Activated CD4-positive, alpha-beta T cell treated with anti-CD3 and anti-CD28 coated beads, Interleukin-2, amount 50 U/mL, for 24 hours (primary cell): ENCODE measurements around the gene VIL1.

Source experiments
- DNase-seq, 2 donors: peaks; one replicate each; pipeline ENCODE4 v3.0.0-alpha.2; 2020; ENCODE audit warnings: low read depth in 1 of 2, low spot score in 1 of 2

Gene VIL1

GRCh38 chr2:218418717-218419458, at the start of gene VIL1:
Gene VIL1 (plus strand): TSS chr2:218419123. CDS start chr2:218423779, 4,656 bp downstream.
- no peak for DNase-seq

DNA sequence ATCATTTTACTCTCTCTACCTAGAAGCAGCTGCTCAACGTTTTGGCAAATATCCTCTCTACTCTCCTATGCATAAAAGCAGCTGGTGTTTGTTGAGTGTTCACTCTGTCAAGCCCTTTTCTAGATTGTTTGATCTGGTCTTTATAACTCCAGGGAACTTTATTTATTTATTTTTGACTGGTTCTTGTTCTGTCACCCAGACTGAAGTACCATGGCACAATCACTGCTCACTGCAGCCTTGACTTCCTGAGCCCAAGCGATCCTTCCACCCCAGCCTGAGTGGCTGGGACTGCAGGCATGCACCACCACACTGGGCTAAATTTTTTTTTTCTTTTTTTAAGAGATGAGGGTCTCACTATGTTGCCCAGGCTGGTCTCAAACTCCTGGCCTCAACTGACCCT, 49.6 kb upstream of the VIL1 start:
- no peak for DNase-seq

GRCh38 chr2:218370410-218371063, 48.4 kb upstream of the VIL1 start:
- no peak for DNase-seq

- DNase-seq = no peak
Measured at GRCh38 chr2:218371983-218372350, 47.0 kb upstream of the VIL1 start.

- DNase-seq = no peak
Measured at GRCh38 chr2:218374795-218375194, 44.1 kb upstream of the VIL1 start.

- DNase-seq = no peak
Measured at GRCh38 chr2:218375212-218375611, 43.7 kb upstream of the VIL1 start.

GRCh38 chr2:218378053-218378452, 40.9 kb upstream of the VIL1 start:
- DNase-seq = no peak

GRCh38 chr2:218381916-218382366, 37.0 kb upstream of the VIL1 start, which contains the start of gene SLC11A1:
Gene SLC11A1 (plus strand): TSS chr2:218382273. CDS start chr2:218382369, 96 bp downstream.
- no peak for DNase-seq

GRCh38 chr2:218382785-218383184, 36.1 kb upstream of the VIL1 start:
- DNase-seq = no peak

DNA sequence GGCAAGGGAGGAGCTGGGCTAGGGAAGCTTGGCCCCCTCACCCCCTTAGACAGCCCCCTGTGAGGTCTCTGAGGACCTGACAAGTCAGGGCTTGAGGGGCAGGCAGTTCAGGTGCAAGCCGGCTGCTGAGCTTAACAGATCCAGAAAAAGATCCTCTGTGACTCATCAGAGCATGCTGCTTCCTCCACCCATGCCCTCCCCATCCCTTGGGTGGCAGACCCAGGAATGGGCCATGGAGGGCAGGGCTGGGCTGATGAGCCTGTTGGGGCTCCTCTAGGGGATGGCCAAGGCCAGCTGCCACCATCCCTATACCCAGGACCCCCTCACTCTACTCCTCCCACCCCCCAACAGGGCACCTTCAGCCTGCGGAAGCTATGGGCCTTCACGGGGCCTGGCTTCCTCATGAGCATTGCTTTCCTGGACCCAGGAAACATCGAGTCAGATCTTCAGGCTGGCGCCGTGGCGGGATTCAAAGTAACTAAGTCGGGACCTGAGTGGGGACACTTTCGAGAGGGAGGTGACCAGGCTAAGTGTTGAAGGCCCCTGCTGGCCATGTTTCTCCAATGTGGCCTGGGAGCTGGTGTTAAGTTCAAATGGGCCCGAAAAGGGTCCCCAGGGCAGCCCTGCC, 34.9 kb upstream of the VIL1 start:
- no peak for DNase-seq

DNA sequence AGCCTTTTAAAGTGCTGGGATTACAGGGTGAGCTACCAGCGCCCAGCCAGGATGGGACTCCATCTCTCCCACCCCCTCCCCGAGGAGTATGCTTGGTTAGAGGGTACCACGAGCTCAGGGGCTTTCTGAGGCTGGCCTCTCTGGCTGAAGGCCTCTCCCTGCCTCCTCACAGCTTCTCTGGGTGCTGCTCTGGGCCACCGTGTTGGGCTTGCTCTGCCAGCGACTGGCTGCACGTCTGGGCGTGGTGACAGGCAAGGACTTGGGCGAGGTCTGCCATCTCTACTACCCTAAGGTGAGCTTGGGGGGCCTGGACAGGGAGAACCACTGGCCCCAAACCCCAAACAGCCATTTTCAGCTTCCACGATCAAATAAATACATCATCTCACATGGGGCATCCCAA, 33.9 kb upstream of the VIL1 start:
- no peak for DNase-seq

DNA sequence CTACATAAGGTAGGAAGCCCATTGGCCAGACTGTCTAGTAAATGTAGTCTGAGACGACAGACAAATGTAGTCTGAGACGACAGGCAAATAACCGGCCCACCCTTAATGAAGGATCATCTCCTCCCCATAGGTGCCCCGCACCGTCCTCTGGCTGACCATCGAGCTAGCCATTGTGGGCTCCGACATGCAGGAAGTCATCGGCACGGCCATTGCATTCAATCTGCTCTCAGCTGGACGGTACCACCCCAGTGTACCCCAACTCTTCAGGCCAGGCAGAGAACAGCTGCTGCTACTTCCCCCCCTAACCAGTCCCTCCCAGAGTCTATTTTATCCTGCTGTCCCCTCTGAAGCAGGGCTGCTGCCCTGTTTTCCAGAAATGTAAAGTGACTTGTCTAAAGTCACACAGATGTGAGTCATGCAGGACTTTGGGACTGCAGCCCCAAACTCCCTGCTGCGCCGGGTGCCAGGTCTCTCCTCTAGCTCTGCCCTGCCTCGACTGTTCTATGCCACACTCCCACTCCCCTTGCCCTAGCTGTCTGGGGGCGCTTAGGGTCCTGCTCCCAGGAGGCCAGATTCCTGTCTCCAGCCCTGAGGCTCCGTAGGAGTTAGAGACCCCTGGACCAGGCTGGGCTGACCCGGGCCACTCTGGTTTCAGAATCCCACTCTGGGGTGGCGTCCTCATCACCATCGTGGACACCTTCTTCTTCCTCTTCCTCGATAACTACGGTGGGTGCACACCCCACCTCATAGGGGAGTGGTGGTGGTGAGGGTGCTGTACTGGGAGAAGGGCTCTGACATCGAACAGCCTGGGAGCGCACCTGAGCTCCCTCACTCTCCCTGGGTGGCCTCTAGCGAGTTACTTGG, 32.2 kb upstream of the VIL1 start:
- no peak for DNase-seq

DNA sequence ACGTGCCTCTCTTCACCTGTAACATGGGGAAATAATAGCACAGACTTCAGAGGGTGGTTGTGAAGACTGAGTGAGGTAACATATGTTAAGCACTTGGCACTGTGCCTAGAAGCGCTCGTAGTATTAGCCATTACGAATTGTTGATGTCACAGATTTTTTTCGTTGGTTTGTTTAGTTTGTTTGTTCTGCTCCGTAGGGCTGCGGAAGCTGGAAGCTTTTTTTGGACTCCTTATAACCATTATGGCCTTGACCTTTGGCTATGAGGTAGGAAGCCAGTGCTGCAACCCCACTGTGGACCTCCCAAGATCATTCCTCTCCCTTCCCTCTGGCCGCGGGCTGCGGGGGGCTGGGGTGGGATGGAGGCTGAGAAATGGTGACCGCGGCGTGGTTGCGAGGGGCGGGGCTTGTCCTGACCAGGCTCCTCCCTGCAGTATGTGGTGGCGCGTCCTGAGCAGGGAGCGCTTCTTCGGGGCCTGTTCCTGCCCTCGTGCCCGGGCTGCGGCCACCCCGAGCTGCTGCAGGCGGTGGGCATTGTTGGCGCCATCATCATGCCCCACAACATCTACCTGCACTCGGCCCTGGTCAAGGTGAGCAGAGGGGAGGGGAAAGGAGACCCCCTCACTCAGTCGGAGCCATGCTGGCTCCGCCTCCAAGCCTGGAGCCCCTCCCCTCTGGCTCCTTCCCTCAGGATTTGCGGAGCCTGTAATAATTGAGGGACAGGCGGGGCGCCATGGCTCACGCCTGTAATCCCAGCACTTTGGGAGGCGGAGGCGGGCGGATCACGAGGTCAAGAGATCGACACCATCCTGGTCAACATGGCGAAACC, 31.3 kb upstream of the VIL1 start:
- DNase-seq = no peak

DNA sequence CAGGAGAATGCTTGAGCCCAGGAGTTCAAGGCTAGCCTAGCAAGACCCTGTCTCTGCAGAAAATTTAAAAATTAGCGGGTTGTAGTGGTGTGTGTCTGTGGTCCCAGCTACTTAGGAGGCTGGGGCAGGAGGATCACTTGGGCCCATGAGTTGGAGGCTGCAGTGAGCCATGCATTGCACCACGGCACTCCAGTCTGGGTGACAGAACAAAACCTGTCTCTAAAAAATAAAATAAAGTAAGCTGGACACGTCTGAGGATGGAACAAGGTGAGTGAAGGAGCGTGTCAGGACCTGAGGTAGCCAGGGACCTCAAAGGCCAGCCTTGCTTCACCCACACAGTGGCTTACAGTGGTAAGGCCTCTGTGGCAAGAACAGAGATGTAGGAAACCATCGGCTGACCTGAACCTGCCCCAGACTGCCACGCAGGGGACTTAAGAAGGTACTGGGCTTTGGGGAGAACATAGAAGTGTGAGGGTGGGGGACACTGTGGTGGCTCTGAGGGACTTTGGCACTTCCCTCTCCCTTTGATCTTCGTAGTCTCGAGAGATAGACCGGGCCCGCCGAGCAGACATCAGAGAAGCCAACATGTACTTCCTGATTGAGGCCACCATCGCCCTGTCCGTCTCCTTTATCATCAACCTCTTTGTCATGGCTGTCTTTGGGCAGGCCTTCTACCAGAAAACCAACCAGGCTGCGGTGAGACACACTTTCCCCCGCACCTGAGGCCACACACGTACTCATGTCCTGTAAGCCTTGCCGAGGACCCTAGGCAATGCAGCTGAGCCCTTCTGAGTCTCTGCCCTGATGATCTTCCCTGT, 29.4 kb upstream of the VIL1 start:
- DNase-seq = no peak

GRCh38 chr2:218391202-218391601, 27.7 kb upstream of the VIL1 start:
- DNase-seq = no peak

- no peak for DNase-seq
Measured at GRCh38 chr2:218392459-218392858, 26.5 kb upstream of the VIL1 start.

- DNase-seq = no peak
Measured at GRCh38 chr2:218392891-218393462, 25.9 kb upstream of the VIL1 start.

DNA sequence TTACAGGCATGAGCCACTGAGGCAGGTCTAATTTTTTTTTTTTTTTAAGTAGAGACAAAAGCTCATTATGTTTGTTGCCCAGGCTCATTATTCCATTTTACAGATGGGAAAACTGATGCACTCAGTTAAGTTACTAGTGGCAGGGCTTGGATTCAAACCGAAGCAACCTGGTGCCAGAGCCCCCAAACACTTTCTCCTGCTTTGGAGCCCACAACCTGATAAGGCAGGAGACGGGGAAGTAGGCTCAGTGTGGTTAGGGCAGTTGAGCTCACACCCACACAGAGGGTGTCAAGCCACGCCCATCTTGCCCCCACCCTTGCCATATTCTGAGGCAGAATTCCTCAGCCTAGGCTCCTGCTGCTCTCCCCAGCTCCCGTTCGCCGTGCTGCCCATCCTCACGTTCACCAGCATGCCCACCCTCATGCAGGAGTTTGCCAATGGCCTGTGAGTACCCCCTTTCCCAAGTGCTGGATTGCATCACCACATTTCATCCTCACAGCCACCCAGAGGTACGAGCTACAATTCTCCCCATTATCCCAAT, 25.1 kb upstream of the VIL1 start:
- DNase-seq = no peak
